ENCODE results near the gene TCP11.

The TCP11 gene

GRCh38 chr6:35096129-35096862 is 44.8 kb downstream of the TCP11 start:
- no peak for DNase-seq (ENCODE audit: low read depth in 2 of 3, low spot score in 1 of 3)

DNA sequence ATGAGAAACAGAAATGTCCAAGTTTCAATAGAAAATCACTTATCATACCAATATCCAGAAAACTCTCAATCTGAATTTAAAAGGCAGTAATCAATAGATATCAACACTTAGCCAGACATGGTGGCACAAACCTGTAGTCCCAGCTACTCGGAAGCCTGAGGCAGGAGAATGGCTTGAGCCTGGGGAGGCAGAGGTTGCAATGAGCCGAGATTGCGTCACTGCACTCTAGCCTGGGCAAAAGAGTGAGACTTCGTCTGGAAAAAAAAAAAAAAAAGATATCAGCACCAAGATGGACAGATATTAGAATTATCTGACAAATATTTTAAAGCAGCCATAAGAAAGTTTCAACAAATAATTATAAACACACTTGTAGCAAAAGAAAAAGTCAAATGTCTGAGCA is 47.0 kb downstream of the TCP11 start:
- DNase-seq (ENCODE audit: low read depth in 2 of 3, low spot score in 1 of 3) = no peak

DNA sequence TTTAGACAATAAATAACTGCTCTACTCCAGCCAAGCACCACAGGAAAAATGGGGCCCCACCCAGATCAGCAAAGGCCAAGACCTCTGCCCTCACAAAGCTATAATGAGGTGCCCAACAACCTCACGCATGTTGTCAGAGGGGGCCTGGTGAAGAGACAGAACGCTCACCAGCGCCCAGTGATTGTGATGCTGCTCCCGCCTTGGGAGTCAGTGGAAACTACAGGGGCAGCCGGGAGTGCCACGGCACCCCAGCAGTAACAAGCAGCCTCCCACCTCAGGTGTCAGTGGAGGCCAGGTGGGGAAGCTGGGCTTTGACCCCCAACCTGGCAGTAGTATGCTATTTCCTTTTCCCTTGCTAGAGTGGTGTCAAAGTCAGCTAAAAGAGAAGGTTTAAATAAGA is 47.4 kb downstream of the TCP11 start:
- no peak for DNase-seq (ENCODE audit: low read depth in 2 of 3, low spot score in 1 of 3)

GRCh38 chr6:35093118-35093445 is 48.1 kb downstream of the TCP11 start:
- DNase-seq (ENCODE audit: low read depth in 2 of 3, low spot score in 1 of 3) = no peak

GRCh38 chr6:35092362-35093117 is 48.6 kb downstream of the TCP11 start:
- DNase-seq (ENCODE audit: low read depth in 2 of 3, low spot score in 1 of 3) = no peak

DNA sequence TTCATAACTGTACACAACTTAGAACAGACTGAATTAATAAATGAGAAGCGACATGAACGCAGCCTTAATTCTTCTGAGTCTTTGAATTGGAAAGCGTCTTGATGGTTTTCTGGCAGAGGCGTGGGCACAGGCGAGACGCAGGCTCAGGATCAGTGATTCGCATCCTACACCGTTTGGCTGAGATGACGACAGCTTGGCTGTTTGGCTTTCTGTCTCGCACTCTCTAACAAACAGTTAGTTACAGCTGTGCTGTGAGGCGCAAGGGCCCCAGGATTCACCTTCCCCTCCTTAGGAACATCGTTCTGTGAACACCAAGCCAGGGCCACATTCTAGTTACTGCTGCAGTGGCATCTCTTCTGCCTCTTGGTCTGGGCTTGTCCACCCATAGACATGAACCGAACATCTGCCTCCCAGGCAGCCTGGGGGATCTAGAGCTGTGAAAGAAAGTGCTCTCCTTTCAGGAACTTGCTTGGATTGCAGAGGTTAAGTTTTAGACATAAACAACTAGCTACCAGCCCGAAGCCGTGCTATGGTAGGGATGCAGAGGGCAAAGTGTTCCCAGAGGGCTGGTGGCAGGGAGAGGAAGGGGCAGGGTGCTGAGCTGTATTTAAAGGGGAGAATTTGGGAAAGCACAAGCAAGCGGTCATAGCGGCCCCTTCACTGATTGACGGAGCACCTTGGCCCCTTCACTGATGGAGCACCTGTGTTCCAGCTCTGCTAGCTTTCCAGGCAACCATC is 49.6 kb downstream of the TCP11 start:
- DNase-seq (ENCODE audit: low read depth in 2 of 3, low spot score in 1 of 3) = no peak

DNA sequence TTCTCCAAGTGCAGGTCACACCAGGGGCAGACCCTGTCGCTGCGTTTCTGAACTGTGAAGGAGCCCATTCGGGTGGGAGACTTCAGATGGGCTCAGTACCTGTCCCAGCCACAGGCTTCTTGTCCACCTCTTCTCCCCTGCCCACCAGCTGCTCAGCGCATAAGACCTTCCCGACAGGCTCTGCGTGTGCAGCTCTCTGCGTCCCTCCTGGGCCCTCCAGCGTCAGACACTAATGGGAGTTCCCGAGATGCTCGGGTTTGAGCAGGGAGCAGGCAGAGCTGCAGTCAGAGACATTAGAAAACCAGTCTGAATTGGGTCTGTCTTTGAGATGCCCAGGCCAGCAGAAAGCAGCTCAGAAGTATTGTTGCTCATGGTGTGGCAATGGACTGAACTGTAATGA is 50.4 kb downstream of the TCP11 start:
- DNase-seq (ENCODE audit: low read depth in 2 of 3, low spot score in 1 of 3) = no peak

- no peak for DNase-seq (ENCODE audit: low read depth in 2 of 3, low spot score in 1 of 3)
Measured at GRCh38 chr6:35089935-35090505, 51.1 kb downstream of the TCP11 start.

- DNase-seq (ENCODE audit: low read depth in 2 of 3, low spot score in 1 of 3) = no peak
Measured at GRCh38 chr6:35089216-35089934, 51.8 kb downstream of the TCP11 start.

- no peak for DNase-seq (ENCODE audit: low read depth in 2 of 3, low spot score in 1 of 3)
Measured at GRCh38 chr6:35088281-35089215, 52.6 kb downstream of the TCP11 start.

DNA sequence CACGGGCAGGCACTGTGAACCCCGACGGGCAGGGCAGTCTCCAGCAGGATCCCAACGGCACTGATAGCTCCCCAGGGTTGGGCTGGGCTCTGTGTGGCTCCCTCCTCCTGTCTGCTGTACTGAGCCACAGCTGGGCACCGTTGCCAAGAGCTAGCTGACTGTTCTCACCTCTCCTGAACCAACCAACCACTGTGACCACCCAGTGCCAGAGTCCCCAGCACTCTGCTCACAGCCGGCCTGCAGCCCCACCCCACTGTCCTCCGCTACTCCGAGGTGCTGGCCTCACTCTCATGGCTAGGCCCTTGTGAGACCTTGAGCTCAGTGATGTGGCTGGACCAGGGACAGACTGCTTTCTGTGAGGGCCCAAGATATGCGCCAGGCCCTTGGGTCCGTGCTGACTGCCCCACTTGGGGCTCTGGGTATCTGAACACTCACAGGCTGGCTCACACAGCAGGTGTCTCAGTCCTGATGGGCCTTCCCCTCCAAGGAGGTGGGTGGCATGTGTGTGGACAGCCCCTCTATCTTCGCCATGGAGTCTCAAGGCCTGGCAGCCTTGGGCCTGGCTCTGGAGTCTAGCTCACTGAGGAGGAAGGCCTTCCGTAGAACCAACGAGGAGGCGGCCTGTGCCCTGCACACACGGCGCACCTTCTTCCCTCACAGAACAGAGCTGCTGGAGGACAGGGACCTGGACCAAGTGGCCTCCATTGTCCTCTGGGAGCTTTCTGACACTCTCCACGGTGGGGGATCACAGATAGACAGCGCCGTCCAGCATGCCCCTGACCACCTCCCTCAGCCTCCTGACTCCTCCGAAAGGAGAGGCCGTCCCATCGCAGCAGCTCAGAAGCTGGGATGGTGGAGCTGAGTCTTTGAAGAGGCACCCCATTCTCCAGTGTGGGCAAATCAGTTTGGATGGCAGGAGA is 53.5 kb downstream of the TCP11 start:
- DNase-seq (ENCODE audit: low read depth in 2 of 3, low spot score in 1 of 3) = no peak

GRCh38 chr6:35086636-35087360 is 54.3 kb downstream of the TCP11 start:
- no peak for DNase-seq (ENCODE audit: low read depth in 2 of 3, low spot score in 1 of 3)

- no peak for DNase-seq (ENCODE audit: low read depth in 2 of 3, low spot score in 1 of 3)
Measured at GRCh38 chr6:35086282-35086632, 54.9 kb downstream of the TCP11 start.

- no peak for DNase-seq (ENCODE audit: low read depth in 2 of 3, low spot score in 1 of 3)
Measured at GRCh38 chr6:35085359-35086281, 55.5 kb downstream of the TCP11 start.

GRCh38 chr6:35084511-35085203 is 56.5 kb downstream of the TCP11 start:
- DNase-seq (ENCODE audit: low read depth in 2 of 3, low spot score in 1 of 3) = no peak

GRCh38 chr6:35084041-35084491 is 57.1 kb downstream of the TCP11 start:
- no peak for DNase-seq (ENCODE audit: low read depth in 2 of 3, low spot score in 1 of 3)

DNA sequence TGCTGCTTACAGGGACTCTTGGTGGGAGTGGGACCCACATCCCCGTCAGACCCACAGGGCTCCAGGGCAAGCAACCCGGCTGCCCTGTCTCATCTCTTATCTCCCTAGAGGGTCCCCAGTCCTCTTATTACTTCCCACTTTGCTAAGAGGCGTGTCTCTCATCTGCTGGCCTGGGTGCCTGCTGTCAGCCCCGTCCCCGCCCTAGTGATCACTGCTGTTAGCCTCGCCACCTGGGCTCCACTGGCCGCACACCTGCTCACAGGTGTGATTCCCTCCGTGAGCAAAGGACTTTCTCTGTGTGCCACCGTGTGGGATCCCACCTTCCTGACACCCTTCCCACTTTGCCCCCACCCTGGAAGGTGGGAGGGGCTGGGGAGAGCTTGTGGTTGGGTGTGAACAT is 57.6 kb downstream of the TCP11 start:
- no peak for DNase-seq (ENCODE audit: low read depth in 2 of 3, low spot score in 1 of 3)
